AG04449 (cell line): ENCODE data around the gene PTPN11.

Source experiments
- CTCF ChIA-PET: fragments of 350-600 bp; formaldehyde crosslinking; extraction: SDS; loops from one replicate; lab custom pipeline; 2021; ENCODE audit warnings: antibody characterized with exemption; lab: Yijun Ruan, JAX
- POLR2A ChIA-PET: fragments of 400-600, 350-600 bp; formaldehyde crosslinking; extraction: SDS; loops from one replicate; lab custom pipeline; 2020; ENCODE audit warnings: antibody characterized with exemption, inconsistent platforms; lab: Yijun Ruan, JAX
- DNase-seq: peaks from one replicate; pipeline ENCODE4 v3.0.0-alpha.2; 2010; ENCODE audit warnings: low read depth, low spot score
- H3K4me3 ChIP-seq: 2 replicates; pipeline ENCODE4 v1.5.1; 2011; ENCODE audit warnings: low read depth, mild to moderate bottlenecking, control low read depth, low read length
- TF ChIP-seq, protein P1 (sequence below): IDR thresholded peaks from one replicate; pipeline ENCODE4 v1.5.1; 2011; ENCODE audit warnings: mild to moderate bottlenecking, moderate library complexity, low read length, control low read depth, inconsistent platforms; ENCODE audit not compliant: insufficient read depth; ENCODE audit errors: missing control alignments

The PTPN11 gene

DNA sequence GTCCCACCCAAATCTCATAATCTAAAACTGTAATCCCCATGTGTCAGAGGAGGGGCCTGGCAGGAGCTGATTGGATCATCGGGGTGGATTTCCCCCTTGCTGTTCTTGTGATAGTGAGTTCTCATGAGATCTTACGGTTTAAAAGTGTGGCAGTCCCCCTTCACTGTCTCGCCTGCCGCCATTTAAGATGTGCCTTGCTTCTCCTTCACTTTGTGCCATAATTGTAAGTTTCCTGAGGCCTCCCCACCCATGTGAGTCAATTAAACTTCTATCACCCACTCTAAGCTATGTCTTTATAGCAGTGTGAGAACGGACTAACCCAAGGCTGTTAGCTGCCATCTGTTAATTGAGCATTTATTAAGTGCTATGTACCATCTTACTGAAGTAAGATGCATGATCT is 105.1 kb downstream of the PTPN11 start:
- DNase-seq, result no peak
- POLR2A ChIA-PET, result no interaction called here
- CTCF ChIA-PET, result no interaction called here
- no peak overlapping the region for H3K4me3 ChIP-seq
- TF ChIP-seq, protein P1, sequence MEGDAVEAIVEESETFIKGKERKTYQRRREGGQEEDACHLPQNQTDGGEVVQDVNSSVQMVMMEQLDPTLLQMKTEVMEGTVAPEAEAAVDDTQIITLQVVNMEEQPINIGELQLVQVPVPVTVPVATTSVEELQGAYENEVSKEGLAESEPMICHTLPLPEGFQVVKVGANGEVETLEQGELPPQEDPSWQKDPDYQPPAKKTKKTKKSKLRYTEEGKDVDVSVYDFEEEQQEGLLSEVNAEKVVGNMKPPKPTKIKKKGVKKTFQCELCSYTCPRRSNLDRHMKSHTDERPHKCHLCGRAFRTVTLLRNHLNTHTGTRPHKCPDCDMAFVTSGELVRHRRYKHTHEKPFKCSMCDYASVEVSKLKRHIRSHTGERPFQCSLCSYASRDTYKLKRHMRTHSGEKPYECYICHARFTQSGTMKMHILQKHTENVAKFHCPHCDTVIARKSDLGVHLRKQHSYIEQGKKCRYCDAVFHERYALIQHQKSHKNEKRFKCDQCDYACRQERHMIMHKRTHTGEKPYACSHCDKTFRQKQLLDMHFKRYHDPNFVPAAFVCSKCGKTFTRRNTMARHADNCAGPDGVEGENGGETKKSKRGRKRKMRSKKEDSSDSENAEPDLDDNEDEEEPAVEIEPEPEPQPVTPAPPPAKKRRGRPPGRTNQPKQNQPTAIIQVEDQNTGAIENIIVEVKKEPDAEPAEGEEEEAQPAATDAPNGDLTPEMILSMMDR, result no peak

DNA sequence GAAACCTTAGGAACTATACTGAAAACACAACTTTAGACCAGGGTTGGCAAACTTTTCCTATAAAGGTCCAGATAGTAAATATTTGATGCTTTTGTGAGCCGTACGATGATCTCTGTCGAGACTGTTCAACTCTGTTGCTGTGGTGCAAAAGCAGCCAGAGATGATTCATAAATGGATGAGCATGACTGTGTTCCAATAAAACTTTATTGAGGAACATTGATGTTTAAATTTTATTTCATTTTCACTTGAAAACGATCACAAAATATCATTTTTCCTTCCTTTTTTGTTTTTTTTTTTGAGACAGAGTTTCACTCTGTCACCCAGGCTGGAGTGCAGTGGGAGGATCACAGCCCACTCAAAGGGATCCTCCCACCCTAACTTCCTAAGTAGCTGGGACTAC is 105.5 kb downstream of the PTPN11 start:
- H3K4me3 ChIP-seq, result no peak overlapping the region
- TF ChIP-seq, protein P1, result no peak
- no peak for DNase-seq
- CTCF ChIA-PET, result no interaction called here
- POLR2A ChIA-PET, result no interaction called here

- DNase-seq, result no peak
- ChIA-PET POLR2A (no interaction called here), CTCF (no interaction called here)
- TF ChIP-seq, protein P1, result no peak
- H3K4me3 ChIP-seq, result no peak overlapping the region
Measured at GRCh38 chr12:112524676-112525425, 106.1 kb downstream of the PTPN11 start.

- no peak overlapping the region for H3K4me3 ChIP-seq
- POLR2A ChIA-PET, result no interaction called here
- TF ChIP-seq, protein P1, result no peak
- CTCF ChIA-PET, result no interaction called here
- DNase-seq, result no peak
Measured at GRCh38 chr12:112525426-112525809, 106.7 kb downstream of the PTPN11 start.

GRCh38 chr12:112527082-112527481 is 108.3 kb downstream of the PTPN11 start:
- CTCF ChIA-PET, result no interaction called here
- POLR2A ChIA-PET, result no interaction called here
- TF ChIP-seq, protein P1, result no peak
- no peak for DNase-seq
- H3K4me3 ChIP-seq, result no peak overlapping the region

- TF ChIP-seq, protein P1, result no peak
- H3K4me3 ChIP-seq, result no peak overlapping the region
- POLR2A ChIA-PET, result no interaction called here
- no peak for DNase-seq
- CTCF ChIA-PET, result no interaction called here
Measured at GRCh38 chr12:112527501-112527900, 108.8 kb downstream of the PTPN11 start.
